Esophagus muscularis mucosa (tissue), 4 donors: ENCODE results near the gene TGFB1I1.
"Not testable (repeated sequence)": the region's sequence is repeated elsewhere in the genome, so short reads cannot be mapped to it uniquely, and the experiment has no call there.

Experiments
- EP300 ChIP-seq: sonication (generic); formaldehyde crosslinking; IDR thresholded peaks from one replicate; pipeline ENCODE4 v1.6.1; 2017; ENCODE audit warnings: antibody characterized with exemption
- POLR2A ChIP-seq: fragments of 450-650 bp; IDR thresholded peaks from one replicate; pipeline ENCODE4 v1.6.1; 2017; ENCODE audit warnings: antibody characterized with exemption, moderate library complexity, mild to moderate bottlenecking, low read depth
- TF ChIP-seq, protein P1 (sequence below), 3 experiments: fragments of 200-600 bp in 2 of 3; fragments of 450-650 bp in 1 of 3; sonication (generic) in 2 of 3; IDR thresholded peaks; one replicate each; pipeline ENCODE4 v1.5.1; 2017 to 2019; ENCODE audit warnings: antibody characterized with exemption in 3 of 3, mild to moderate bottlenecking in 2 of 3, moderate library complexity in 1 of 3

DNA sequence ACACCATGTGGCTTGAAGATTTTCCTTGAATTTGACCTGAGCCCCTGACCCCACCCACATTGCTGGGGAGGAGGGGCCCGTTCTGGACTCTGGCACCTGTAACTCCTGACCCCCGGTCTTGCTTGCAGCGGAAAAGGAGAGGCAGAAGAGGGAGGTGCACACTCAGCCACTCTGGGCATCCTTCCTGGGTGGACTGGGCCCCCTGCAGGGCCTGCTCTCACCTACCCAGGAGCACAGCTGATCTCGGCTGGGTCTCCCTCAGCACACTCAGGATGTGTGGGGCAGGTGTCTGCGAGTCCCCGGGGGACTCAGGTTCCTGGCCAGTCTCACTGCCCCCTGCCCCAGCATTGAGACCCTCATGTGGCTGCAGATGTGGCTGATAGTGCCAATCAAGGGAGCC, 51.8 kb downstream of the TGFB1I1 start:
- TF ChIP-seq POLR2A, EP300: not testable (repeated sequence)
- TF ChIP-seq, protein P1, sequence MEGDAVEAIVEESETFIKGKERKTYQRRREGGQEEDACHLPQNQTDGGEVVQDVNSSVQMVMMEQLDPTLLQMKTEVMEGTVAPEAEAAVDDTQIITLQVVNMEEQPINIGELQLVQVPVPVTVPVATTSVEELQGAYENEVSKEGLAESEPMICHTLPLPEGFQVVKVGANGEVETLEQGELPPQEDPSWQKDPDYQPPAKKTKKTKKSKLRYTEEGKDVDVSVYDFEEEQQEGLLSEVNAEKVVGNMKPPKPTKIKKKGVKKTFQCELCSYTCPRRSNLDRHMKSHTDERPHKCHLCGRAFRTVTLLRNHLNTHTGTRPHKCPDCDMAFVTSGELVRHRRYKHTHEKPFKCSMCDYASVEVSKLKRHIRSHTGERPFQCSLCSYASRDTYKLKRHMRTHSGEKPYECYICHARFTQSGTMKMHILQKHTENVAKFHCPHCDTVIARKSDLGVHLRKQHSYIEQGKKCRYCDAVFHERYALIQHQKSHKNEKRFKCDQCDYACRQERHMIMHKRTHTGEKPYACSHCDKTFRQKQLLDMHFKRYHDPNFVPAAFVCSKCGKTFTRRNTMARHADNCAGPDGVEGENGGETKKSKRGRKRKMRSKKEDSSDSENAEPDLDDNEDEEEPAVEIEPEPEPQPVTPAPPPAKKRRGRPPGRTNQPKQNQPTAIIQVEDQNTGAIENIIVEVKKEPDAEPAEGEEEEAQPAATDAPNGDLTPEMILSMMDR (IDR thresholded peaks at IDR 0.05) = not testable (repeated sequence)
